Choroid plexus epithelial cell (primary cell): Measurements from ENCODE around the gene GFPT1.

ENCODE experiments used
- DNase-seq: peaks from one replicate; pipeline ENCODE4 v3.0.0-alpha.2; 2010; ENCODE audit warnings: low read depth
- H3K4me3 ChIP-seq: 2 replicates; pipeline ENCODE4 v1.5.1; 2011; ENCODE audit warnings: low read depth, mild to moderate bottlenecking, control low read depth, low read length, moderate library complexity
- TF ChIP-seq, protein P1 (sequence below): conservative IDR thresholded peaks from 2 replicates; pipeline ENCODE4 v1.5.1; 2011; ENCODE audit warnings: low read depth, mild to moderate bottlenecking, control low read depth, inconsistent platforms, low read length, moderate library complexity

Gene GFPT1

GRCh38 chr2:69275490-69275889, 111.5 kb downstream of the GFPT1 start:
- no peak for DNase-seq
- TF ChIP-seq, protein P1, sequence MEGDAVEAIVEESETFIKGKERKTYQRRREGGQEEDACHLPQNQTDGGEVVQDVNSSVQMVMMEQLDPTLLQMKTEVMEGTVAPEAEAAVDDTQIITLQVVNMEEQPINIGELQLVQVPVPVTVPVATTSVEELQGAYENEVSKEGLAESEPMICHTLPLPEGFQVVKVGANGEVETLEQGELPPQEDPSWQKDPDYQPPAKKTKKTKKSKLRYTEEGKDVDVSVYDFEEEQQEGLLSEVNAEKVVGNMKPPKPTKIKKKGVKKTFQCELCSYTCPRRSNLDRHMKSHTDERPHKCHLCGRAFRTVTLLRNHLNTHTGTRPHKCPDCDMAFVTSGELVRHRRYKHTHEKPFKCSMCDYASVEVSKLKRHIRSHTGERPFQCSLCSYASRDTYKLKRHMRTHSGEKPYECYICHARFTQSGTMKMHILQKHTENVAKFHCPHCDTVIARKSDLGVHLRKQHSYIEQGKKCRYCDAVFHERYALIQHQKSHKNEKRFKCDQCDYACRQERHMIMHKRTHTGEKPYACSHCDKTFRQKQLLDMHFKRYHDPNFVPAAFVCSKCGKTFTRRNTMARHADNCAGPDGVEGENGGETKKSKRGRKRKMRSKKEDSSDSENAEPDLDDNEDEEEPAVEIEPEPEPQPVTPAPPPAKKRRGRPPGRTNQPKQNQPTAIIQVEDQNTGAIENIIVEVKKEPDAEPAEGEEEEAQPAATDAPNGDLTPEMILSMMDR: no peak
- H3K4me3 ChIP-seq: no peak overlapping the region

DNA sequence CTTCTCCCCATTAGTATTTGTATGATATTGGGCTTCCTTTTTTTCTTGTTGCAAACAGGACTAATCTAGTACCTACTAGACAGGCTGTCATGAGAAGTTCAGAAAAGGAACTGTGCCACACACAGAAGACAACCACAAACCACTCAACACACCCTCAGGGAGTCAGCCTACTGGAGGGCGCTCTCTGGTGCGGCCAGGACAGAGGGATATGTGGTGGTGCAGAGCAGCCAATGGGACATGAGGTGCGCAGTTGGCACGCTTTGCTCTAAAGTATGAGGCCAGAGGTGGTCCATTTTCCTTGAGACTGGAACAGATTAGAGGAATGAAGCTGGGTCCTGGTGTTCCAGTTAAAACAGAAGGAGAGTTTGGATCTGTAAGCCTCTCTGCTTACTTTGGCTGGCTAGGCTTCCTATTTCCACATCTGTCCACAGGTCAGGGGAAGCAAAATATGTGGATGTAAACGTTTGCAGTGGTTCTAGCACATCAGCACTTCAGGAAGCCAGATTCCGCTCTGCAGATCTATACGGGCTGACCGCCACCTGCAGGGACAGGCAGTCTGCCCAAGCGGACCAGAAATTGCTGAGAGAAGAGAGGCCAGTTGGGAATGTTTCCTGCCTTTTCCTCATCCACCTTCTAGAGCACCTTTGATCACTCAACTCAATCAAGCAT, 114.1 kb downstream of the GFPT1 start:
- DNase-seq: peak; percentile 90
- no peak overlapping the region for H3K4me3 ChIP-seq
- TF ChIP-seq, protein P1: peak; percentile 71

- H3K4me3 ChIP-seq: no peak overlapping the region
- TF ChIP-seq, protein P1: no peak
- DNase-seq: peak; percentile 85
Observed at GRCh38 chr2:69271831-69272257, 115.2 kb downstream of the GFPT1 start.
